ENCODE results near the gene AUTS2.

- TF ChIP-seq CTCF (conservative IDR thresholded peaks at IDR 0.05; ENCODE audit: low read length) (no peak), EZH2phosphoT487 (IDR thresholded peaks at IDR 0.05; ENCODE audit: borderline replicate concordance) (no peak)
These were observed 1062.0 kb downstream of the AUTS2 start for GRCh38 chr7:70660154-70660818.
